GM19455 (cell line): Measurements from ENCODE around the gene PLCH1.

ENCODE experiments used
- ATAC-seq: cut with Tn5 transposase; IDR thresholded peaks from one replicate; pipeline ENCODE4 v1.9.1; 2021; ENCODE audit not compliant: unreplicated experiment

PLCH1 gene

GRCh38 chr3:155556531-155556930 lies 188.3 kb downstream of the PLCH1 start:
- no peak for ATAC-seq

GRCh38 chr3:155555479-155556060 lies 189.3 kb downstream of the PLCH1 start:
- ATAC-seq: no peak

DNA sequence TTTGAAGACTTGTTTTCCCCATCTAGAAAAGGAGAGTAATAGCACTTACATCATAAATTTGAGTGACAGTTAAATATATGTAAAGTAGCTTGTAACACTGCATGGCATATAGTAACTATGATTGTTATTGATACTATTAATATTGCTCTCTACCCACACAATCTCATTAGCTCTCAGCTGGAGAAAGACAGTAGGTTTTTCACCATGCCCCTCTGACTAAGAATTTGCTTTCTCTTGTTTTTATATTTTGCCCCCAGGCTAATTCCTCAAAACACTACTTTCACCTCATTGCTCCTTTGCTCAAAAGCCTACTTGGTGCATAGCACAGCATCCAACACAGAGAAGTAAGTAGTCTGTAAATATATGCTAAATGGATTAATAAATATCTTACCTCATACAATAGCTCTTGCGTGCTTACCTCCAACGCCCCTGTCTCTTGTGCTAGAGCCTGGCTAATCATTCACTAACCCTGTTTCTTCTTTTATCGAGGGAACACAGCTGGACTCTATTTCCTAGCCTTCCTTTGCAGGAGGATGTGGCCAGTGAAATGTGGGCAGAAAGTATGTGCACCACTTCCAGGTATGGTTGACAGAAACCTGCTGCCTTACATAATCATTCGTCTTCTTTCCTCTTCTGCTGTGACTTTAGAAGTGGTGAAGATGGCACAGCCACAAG lies 190.0 kb downstream of the PLCH1 start:
- ATAC-seq: peak; percentile 56

GRCh38 chr3:155553780-155554179 lies 191.1 kb downstream of the PLCH1 start:
- no peak for ATAC-seq

DNA sequence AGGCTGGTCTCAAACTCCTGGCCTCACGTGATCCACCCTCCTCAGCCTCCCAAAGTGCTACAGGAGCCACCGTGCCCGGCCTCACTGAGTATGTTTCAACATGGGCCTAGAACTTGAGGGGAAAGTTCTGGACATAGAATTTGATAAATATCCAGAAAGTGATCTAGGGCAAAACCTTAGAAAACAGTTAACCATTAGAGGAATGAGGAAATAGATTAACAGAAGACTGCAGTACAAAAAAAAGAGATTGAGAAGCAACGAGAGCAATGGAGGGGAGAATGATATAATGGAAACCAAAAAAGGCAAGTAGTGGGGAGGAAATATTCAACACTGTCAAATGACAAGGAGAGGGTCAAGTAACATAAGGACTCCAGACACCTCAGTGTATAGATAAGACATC lies 191.5 kb downstream of the PLCH1 start:
- no peak for ATAC-seq

DNA sequence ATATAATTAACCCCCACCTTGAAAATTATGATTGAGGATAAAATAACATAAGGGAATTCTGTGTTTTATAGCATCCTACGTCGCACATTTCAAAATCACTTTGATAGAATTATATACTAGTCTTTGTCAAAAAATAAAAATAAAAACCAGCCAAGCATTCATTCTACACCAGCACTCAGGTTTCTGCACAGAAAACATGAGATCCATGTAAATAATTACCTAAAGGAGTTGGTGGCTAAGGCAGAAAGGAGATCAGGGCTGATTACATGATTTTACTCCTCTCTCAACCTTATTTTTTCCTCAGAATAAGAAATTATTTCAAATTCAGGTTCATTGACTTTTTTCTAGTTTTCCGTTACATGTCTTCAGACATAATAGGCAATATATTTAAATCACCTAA lies 194.5 kb downstream of the PLCH1 start:
- no peak for ATAC-seq

- ATAC-seq: no peak
Measured at GRCh38 chr3:155549087-155549486, 195.8 kb downstream of the PLCH1 start.

DNA sequence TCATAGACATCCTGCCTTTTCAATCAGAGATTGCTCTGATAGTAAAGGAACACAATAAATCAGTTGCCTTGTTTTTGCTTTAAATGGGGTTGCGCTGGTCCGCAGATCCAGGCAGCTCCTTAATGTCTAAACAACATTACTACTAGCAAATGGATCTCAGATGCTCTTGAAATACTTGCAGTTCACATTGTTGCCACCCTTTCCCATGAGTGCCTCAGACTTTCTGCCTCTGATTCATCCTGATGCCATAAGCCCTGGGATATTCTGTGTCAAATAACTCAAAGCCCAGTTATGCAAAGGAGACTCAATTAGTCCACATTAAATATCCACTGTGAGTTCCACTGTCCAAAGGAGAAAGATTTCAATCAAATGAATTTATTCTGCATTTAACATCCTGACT lies 196.7 kb downstream of the PLCH1 start:
- ATAC-seq: no peak

DNA sequence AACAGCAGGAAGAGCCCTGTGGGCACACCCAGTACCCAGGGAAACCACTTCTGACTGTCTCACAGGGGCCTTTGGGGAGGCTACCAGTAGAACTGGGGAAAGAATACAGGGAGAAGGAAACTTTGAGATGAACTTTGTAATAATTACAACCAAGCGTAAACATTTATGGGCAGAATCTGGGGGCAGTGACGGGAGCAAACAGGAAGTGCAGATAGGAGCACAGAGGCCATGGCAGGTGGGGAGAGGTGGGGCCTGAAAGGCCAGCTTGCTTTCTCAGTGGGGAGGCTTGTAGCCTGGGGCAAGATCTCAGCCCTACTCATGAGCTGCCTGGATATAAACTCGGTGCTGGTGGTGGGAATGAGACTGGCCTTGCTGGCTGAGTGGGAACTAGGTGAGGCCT lies 209.8 kb downstream of the PLCH1 start:
- no peak for ATAC-seq

- ATAC-seq: no peak
Measured at GRCh38 chr3:155528579-155528978, 216.3 kb downstream of the PLCH1 start.

GRCh38 chr3:155525324-155525833 lies 219.5 kb downstream of the PLCH1 start:
- no peak for ATAC-seq

GRCh38 chr3:155520463-155520862 lies 224.4 kb downstream of the PLCH1 start:
- ATAC-seq: no peak

DNA sequence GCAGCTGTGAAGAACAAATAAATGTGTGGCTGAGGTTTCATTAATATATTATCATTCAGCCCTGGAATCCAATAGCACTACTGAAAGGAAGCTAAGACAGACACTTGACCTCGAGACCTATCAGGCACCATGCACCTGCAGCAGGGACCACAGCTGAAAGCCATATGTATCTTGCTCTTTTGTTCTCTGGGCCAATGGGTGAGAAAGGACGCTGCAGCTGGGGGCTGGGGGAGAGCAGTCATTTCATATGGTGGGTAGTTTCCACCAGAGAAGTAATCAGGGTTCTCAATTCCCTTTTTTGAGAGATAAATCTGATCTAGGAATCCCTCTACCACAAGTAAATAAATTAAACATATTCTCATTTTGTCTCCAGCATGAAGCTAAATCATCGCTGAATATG lies 225.8 kb downstream of the PLCH1 start:
- ATAC-seq: no peak

DNA sequence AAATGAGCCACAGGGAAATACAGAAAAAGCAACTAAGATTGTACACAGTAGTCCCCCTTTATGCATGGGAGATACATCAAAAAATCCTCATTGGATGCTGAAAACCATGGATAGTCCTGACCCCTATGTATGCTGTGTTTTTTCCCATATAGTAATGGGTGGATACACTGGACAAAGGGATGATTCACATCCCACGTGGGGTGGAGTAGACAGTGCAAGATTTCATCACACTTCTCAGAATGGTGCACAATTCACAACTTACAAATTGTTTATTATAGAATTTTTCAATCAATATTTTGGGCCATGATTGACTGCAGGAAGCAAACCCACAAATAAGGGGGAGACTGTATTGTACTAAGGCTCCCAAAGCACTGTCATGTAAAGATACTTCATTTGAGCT lies 227.0 kb downstream of the PLCH1 start:
- no peak for ATAC-seq

DNA sequence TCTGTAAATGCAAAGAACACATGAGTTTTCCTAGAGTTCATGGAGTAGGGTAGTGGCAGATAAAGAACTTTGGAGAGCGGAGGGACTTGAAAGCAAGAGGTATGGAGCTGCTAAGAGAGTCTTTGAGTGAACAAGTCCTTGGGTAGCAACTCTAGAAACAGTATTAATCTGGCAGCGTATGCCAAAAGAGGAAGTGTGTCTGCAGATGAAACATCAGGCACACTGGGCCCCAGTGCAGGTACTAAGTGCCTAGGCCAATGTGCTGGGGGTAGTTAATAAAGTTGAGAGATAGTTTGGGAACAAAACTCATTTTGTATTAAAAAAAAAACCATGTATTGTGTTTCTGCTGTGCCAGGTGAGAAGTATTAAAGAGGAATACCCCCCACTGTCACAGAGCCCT lies 228.4 kb downstream of the PLCH1 start:
- ATAC-seq: no peak

GRCh38 chr3:155512867-155513261 lies 232.0 kb downstream of the PLCH1 start:
- ATAC-seq: no peak

GRCh38 chr3:155512175-155512866 lies 232.6 kb downstream of the PLCH1 start:
- no peak for ATAC-seq

DNA sequence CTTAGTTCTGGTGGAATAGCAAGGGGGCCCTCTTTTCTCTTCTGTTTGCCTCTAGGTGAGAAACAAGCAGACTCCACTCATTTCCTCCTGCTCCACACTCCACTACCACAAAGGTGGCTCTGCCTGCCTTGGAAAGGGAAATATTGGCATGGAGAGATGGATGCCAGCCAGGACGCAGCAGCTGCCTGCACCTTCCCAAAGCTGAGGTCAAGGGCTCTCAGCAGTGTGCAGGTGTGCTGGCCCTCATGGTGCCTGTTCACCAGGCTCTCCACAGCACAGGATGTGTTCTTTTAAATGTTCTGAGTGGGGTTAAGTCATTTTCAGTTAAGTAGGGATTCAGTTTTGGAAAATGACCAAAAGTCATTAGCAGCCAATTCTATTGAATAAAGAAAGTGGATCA lies 240.2 kb downstream of the PLCH1 start:
- no peak for ATAC-seq

DNA sequence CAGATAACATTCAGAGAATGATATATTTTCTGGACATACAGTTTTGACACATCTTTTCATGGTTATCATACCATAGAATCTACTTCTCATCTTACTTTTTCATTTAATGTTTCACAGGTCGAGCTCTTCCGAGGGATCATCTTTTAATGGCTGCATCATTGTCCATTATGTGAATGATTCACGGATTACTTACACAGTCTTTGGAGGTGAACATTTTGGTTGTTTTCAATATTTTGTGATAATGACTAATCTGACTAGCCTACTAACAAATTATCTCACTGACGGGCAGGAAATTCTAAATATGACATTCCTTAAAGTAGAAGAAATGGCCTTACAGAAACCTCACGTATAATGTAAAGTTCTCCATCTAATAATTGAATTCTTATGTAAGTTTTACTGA lies 242.2 kb downstream of the PLCH1 start:
- ATAC-seq: no peak

DNA sequence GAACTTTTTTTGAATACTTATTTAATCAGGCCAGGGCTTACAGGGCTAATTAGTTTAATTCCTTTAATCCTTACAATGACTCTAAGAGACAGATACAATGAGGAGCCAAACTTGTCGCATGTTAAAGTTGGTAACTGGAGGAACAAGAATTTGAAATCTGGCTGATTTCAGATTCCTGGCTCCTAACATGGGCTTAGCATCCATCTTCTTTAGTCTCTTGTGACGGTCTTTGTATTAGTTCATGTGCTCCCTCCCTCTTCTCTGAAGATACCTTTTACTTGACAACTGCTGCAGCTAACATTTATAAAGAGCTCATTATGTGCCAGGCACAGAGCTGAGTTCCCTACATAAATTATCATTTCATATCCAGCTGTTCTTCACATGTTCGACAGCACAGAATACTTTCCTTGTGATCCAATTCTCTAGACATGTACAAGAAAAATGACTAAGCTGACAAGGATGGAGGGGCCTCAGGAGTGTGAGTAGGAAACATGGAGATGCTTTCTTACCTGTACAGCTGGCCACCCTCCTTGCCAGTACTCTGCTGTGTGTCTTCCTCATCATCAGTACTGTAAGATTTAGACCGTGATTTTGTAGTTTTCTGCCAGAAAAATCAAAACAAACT lies 244.6 kb downstream of the PLCH1 start:
- no peak for ATAC-seq

DNA sequence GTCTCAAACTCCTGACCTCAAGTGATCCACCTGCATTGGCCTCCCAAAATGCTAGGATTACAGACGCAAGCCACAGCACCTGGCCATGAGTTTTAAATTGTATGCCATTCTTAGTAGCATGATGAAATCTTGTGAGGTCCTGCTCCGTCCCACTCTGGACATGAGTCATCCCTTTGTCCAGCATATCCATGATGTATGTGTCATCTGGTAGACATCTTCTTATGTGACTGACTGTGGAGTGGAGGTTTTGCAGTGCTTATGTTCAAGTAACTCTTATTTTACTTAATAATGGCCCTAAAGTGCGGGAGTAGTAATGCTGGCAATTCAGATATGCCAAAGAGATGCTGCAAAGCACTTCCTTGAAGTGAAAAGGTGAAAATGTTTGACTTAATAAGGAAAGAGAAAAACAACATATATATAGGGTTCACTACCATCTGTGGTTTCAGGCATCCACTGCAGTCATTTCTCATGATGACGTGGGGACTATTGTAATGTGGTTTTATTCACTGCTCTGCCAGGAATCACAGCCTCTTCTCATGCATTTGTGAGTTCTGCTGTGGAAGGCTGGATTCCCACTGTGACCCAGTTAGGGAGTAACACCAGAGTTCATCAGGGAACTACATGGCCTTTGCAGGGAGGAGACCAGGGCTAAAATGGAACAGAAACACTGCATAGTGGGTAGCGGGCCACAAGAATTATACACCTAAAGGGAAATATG lies 246.8 kb downstream of the PLCH1 start:
- ATAC-seq: no peak
